Liver (tissue), 9 donors: ENCODE results near the gene GALNT9. TPM values are rescaled to one million over a fixed set of nuclear protein-coding genes. Genes with fewer than 3 reads are reported as not detected.
"Not testable (repeated sequence)": the region's sequence is repeated elsewhere in the genome, so short reads cannot be mapped to it uniquely, and the experiment has no call there.

Source experiments
- DNase-seq: peaks from one replicate; pipeline ENCODE4 v3.0.0-alpha.2; 2017; ENCODE audit warnings: low spot score
- H3K27ac ChIP-seq, 2 donors: one replicate each; pipeline ENCODE4 v1.7.0; 2013; ENCODE audit warnings: inconsistent platforms in 2 of 2, low read length in 2 of 2, control low read depth in 1 of 2, low read depth in 1 of 2, mild to moderate bottlenecking in 1 of 2
- H3K27me3 ChIP-seq, 4 donors: one replicate each; pipeline versions ENCODE4 v1.6.1 to v1.7.0; 2013; ENCODE audit warnings: low read length in 3 of 4, inconsistent platforms in 1 of 4, mild to moderate bottlenecking in 1 of 4, moderate library complexity in 1 of 4; ENCODE audit not compliant: control insufficient read depth in 4 of 4, insufficient read depth in 4 of 4
- H3K36me3 ChIP-seq, 4 donors: one replicate each; pipeline versions ENCODE4 v1.6.1 to v1.7.0; 2013; ENCODE audit warnings: low read length in 3 of 4, mild to moderate bottlenecking in 3 of 4, low read depth in 1 of 4, moderate library complexity in 1 of 4; ENCODE audit not compliant: control insufficient read depth in 4 of 4, insufficient read depth in 3 of 4
- H3K4me1 ChIP-seq, 4 donors: one replicate each; pipeline versions ENCODE4 v1.6.1 to v1.7.0; 2013; ENCODE audit warnings: low read length in 3 of 4, mild to moderate bottlenecking in 3 of 4, moderate library complexity in 1 of 4; ENCODE audit not compliant: control insufficient read depth in 4 of 4, insufficient read depth in 4 of 4
- H3K4me3 ChIP-seq, 3 donors: one replicate each; pipeline versions ENCODE4 v1.6.1 to v1.7.0; 2013; ENCODE audit warnings: low read length in 3 of 3, control low read depth in 1 of 3, low read depth in 1 of 3, mild to moderate bottlenecking in 1 of 3
- H3K9ac ChIP-seq, 2 donors: one replicate each; pipeline ENCODE4 v1.7.0; 2013; ENCODE audit warnings: low read length in 2 of 2, mild to moderate bottlenecking in 2 of 2, moderate library complexity in 2 of 2, control low read depth in 1 of 2, low read depth in 1 of 2
- H3K9me3 ChIP-seq, 4 donors: one replicate each; pipeline versions ENCODE4 v1.6.1 to v1.7.0; 2013; ENCODE audit warnings: low read length in 3 of 4; ENCODE audit not compliant: control insufficient read depth in 4 of 4
- EGR1 ChIP-seq, 2 donors: IDR thresholded peaks; 2 replicates each; pipeline ENCODE4 v1.6.1; 2016 to 2018; ENCODE audit warnings: antibody characterized with exemption in 2 of 2, low read depth in 2 of 2
- FOXA1 ChIP-seq: IDR thresholded peaks from 2 replicates; pipeline ENCODE4 v1.6.1; 2016; ENCODE audit warnings: antibody characterized with exemption
- FOXA2 ChIP-seq: IDR thresholded peaks from 2 replicates; pipeline ENCODE4 v1.6.1; 2016; ENCODE audit warnings: antibody characterized with exemption
- GABPA ChIP-seq, 2 donors: IDR thresholded peaks in 1 of 2; conservative IDR thresholded peaks in 1 of 2; 2 replicates each; pipeline ENCODE4 v1.6.1; 2016; ENCODE audit warnings: antibody characterized with exemption in 2 of 2, mild to moderate bottlenecking in 1 of 2, moderate library complexity in 1 of 2
- HNF4G ChIP-seq: IDR thresholded peaks from 2 replicates; pipeline ENCODE4 v1.6.1; 2016; ENCODE audit warnings: antibody characterized with exemption
- JUND ChIP-seq, 2 donors: IDR thresholded peaks; 2 replicates each; pipeline ENCODE4 v1.6.1; 2016; ENCODE audit warnings: antibody characterized with exemption in 2 of 2
- NR2F2 ChIP-seq: IDR thresholded peaks from 2 replicates; pipeline ENCODE4 v1.6.1; 2016; ENCODE audit warnings: antibody characterized with exemption
- RAD21 ChIP-seq, 2 donors: IDR thresholded peaks; 2 replicates each; pipeline ENCODE4 v1.6.1; 2016; ENCODE audit warnings: antibody characterized with exemption in 2 of 2, mild to moderate bottlenecking in 2 of 2
- RXRA ChIP-seq, 2 donors: IDR thresholded peaks; 2 replicates each; pipeline ENCODE4 v1.6.1; 2017 to 2018; ENCODE audit warnings: antibody characterized with exemption in 2 of 2, mild to moderate bottlenecking in 1 of 2
- SP1 ChIP-seq: IDR thresholded peaks from 2 replicates; pipeline ENCODE4 v1.6.1; 2018; ENCODE audit warnings: antibody characterized with exemption, mild to moderate bottlenecking
- TAF1 ChIP-seq: conservative IDR thresholded peaks from 2 replicates; pipeline ENCODE4 v1.6.1; 2016; ENCODE audit warnings: antibody characterized with exemption, mild to moderate bottlenecking
- YY1 ChIP-seq: IDR thresholded peaks from 2 replicates; pipeline ENCODE4 v1.6.1; 2016; ENCODE audit warnings: antibody characterized with exemption, mild to moderate bottlenecking
- WGBS: extraction: QIAGEN DNeasy Blood & Tissue Kit; methylation state at CpG from one replicate; pipeline ENCODE4 v1.1.7; 2013; 5-methylcytosine and 5-hydroxymethylcytosine counted together
- polyA plus RNA-seq, 2 donors: library from polyadenylated mRNA; stranded (reverse) in 1 of 2; unstranded in 1 of 2; fragments of 200-250 nt in 1 of 2; fragments of >200 nt in 1 of 2; fragmentation: Nextera tagmentation in 1 of 2; extraction: Ambion mirVana in 1 of 2; gene quantifications; one replicate each; pipeline versions ENCODE4 v1.2.1 to v1.2.3, GENCODE V29; 2013 to 2015
- total RNA-seq, 2 donors: library from RNA; depleted of rRNA; stranded (reverse); fragments of >200 nt; gene quantifications; one replicate each; pipeline ENCODE4 v1.2.3, GENCODE V29; 2014
- TF ChIP-seq, protein P1 (sequence below): IDR thresholded peaks from 2 replicates; pipeline ENCODE4 v1.6.1; 2016; ENCODE audit warnings: antibody characterized with exemption
- TF ChIP-seq, protein P2 (sequence below): IDR thresholded peaks from 2 replicates; pipeline ENCODE4 v1.6.1; 2016; ENCODE audit warnings: antibody characterized with exemption
- TF ChIP-seq, protein P3 (sequence below): IDR thresholded peaks from 2 replicates; pipeline ENCODE4 v1.6.1; 2016; ENCODE audit warnings: antibody characterized with exemption
- TF ChIP-seq, protein P4 (sequence below): fragments of 150-350 bp; IDR thresholded peaks from 2 replicates; pipeline ENCODE4 v1.5.1; 2017; ENCODE audit warnings: improper control_type of control experiment, low read depth, low read length; ENCODE audit not compliant: missing input control
- donor health status: healthy.
- donor health status: healthy.
- donor health status: healthy.
- donor health status: healthy.
- donor health status: healthy.

The GALNT9 gene
- total and polyA plus RNA-seq, 4 donors = 0.05 to 0.25 (median 0.09) TPM; not detected in 1

DNA sequence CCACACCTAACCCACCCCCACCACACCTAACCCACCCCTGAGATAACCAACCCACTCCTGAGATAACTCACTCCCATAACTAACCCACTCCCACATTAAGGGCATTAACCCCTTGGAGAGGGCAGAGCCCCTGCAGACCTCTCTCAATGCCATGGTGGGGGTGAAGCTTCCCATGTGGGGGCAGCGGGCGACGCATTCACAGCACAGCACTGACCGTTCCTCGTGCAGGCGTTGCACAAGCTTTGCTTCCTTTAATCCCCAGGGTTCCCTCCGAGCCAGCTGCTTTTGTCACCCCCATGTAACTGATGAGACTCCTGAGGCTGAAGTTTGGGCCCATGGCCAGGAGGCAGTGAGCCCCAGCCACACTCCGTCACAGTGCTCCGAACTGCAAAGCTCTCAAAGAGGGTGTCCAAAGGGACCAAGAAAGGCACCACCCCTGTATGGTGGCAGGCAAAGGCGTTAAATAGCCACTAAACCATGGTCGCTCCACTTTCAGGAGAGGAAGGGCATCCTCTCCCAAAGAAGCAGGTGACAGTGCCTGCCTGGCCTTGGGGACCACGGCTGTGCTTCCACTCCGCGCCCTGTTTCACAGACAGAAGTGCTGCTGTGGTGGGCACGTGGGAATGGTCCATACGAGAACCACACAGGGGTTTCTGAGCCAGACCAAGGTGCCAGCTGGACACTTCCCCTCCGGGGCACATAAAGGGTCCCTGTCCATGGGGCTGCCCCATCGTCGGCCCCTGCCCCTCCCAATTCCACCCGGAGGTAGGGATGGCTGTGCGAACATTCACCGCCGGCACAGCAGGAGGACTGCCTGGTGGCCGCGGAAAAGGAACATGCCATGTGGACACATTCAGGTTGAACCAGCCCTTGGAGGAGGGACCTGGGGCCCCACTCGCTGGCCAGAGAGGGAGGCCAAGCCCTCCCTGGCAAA lies 28.3 kb downstream of the GALNT9 start (continued):
- TF ChIP-seq, protein P1, sequence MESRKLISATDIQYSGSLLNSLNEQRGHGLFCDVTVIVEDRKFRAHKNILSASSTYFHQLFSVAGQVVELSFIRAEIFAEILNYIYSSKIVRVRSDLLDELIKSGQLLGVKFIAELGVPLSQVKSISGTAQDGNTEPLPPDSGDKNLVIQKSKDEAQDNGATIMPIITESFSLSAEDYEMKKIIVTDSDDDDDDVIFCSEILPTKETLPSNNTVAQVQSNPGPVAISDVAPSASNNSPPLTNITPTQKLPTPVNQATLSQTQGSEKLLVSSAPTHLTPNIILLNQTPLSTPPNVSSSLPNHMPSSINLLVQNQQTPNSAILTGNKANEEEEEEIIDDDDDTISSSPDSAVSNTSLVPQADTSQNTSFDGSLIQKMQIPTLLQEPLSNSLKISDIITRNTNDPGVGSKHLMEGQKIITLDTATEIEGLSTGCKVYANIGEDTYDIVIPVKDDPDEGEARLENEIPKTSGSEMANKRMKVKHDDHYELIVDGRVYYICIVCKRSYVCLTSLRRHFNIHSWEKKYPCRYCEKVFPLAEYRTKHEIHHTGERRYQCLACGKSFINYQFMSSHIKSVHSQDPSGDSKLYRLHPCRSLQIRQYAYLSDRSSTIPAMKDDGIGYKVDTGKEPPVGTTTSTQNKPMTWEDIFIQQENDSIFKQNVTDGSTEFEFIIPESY = no peak
- no peak for TF ChIP-seq HNF4G
- no peak for TF ChIP-seq FOXA2

DNA sequence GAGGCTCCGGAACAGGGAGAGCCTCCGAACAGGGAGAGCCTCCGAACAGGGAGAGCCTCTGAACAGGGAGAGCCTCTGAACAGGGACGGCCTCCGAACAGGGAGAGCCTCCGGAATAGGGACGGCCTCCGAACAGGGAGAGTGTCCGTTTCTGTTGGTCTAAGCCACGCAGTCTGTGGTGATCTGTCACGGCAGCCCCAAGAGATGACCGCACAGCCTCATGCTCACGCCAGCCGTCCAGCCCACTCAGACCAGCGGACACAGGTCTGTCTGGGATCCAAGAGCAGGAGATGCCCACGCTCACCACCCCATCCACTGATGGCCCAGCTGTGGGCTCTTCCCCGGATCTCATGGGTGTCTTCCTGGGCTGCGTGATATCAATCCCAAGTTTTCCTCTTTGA lies 33.3 kb downstream of the GALNT9 start:
- H3K27ac ChIP-seq = no peak overlapping the region
- TF ChIP-seq NR2F2 (no peak), FOXA2 (no peak), TAF1 (no peak), SP1 (no peak), RAD21 (IDR thresholded peaks at IDR 0.05) (no peak), GABPA (IDR thresholded peaks at IDR 0.05 in 1 of 2, conservative IDR thresholded peaks at IDR 0.05 in 1 of 2) (no peak), EGR1 (IDR thresholded peaks at IDR 0.05; ENCODE audit: low read depth in 2 of 2) (no peak), HNF4G (no peak), RXRA (IDR thresholded peaks at IDR 0.05) (no peak), YY1 (no peak), FOXA1 (no peak), JUND (IDR thresholded peaks at IDR 0.05) (no peak)
- TF ChIP-seq, protein P2, sequence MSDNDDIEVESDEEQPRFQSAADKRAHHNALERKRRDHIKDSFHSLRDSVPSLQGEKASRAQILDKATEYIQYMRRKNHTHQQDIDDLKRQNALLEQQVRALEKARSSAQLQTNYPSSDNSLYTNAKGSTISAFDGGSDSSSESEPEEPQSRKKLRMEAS = no peak
- TF ChIP-seq, protein P3, sequence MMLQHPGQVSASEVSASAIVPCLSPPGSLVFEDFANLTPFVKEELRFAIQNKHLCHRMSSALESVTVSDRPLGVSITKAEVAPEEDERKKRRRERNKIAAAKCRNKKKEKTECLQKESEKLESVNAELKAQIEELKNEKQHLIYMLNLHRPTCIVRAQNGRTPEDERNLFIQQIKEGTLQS = no peak
- TF ChIP-seq, protein P1 = no peak
- TF ChIP-seq, protein P4, sequence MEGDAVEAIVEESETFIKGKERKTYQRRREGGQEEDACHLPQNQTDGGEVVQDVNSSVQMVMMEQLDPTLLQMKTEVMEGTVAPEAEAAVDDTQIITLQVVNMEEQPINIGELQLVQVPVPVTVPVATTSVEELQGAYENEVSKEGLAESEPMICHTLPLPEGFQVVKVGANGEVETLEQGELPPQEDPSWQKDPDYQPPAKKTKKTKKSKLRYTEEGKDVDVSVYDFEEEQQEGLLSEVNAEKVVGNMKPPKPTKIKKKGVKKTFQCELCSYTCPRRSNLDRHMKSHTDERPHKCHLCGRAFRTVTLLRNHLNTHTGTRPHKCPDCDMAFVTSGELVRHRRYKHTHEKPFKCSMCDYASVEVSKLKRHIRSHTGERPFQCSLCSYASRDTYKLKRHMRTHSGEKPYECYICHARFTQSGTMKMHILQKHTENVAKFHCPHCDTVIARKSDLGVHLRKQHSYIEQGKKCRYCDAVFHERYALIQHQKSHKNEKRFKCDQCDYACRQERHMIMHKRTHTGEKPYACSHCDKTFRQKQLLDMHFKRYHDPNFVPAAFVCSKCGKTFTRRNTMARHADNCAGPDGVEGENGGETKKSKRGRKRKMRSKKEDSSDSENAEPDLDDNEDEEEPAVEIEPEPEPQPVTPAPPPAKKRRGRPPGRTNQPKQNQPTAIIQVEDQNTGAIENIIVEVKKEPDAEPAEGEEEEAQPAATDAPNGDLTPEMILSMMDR = no peak
- WGBS = 91% methylated on average over 18 of the region's 18 CpGs
- H3K4me1 ChIP-seq = no peaks in the 10 kb centered on the region
- H3K36me3 ChIP-seq = no peaks in the 10 kb centered on the region
- no peak for DNase-seq
- no peak overlapping the region for H3K9ac ChIP-seq
- no peaks in the 10 kb centered on the region for H3K9me3 ChIP-seq
- H3K4me3 ChIP-seq = no peak overlapping the region
- peaks cover 0 to 4% (median 2%) of the 10 kb centered on the region in 4 donors for H3K27me3 ChIP-seq

DNA sequence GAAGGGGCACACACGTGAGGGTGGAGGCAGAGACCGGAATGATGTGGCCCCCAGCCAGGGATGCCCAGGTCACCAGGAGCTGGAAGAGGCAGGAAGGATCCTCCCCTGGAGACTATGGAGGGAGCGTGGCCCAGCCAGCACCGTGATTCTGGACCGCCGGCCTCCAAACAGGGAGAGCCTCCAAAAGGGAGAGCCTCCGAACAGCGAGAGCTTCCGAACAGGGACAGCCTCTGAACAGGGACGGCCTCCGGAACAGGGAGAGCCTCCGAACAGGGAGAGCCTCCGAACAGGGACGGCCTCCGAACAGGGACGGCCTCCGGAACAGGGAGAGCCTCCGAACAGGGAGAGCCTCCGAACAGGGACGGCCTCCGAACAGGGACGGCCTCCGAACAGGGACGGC lies 33.8 kb downstream of the GALNT9 start:
- DNase-seq, H3K9me3 ChIP-seq, H3K4me3 ChIP-seq, H3K27ac ChIP-seq, H3K4me1 ChIP-seq, H3K9ac ChIP-seq, H3K36me3 ChIP-seq, H3K27me3 ChIP-seq: not testable (repeated sequence)
- 93% methylated on average over 24 of the region's 24 CpGs for WGBS
